Activated CD4-positive, CD25-positive, alpha-beta regulatory T cell treated with anti-CD3 and anti-CD28 coated beads, Interleukin-2, amount 50 U/mL, for 16 hours (primary cell): ENCODE data around the gene DISP3.

Source experiments
- DNase-seq: peaks from one replicate; pipeline ENCODE4 v3.0.0-alpha.2; 2020; ENCODE audit warnings: low read depth, low spot score

DISP3 gene

DNA sequence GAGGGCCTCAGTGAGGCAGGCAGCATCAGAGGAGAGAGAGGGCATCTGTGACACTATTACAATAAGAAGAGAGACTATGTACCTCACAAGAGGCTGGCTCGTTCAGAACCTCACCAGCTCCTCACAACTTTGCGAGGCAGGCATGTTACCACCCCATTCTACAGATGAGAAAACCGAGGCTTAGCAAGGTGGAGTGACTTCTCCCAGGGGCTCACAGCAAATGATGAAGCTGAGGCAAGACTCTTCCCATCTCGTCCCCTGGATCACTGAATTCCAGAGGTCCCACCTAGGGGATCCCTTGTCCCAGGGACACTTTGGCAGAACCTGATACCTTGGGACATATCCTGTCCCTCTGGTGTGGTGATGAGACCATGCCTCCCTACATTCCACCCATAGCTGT, 64.4 kb downstream of the DISP3 start:
- no peak for DNase-seq

GRCh38 chr1:11543796-11544195, 64.8 kb downstream of the DISP3 start:
- no peak for DNase-seq

DNA sequence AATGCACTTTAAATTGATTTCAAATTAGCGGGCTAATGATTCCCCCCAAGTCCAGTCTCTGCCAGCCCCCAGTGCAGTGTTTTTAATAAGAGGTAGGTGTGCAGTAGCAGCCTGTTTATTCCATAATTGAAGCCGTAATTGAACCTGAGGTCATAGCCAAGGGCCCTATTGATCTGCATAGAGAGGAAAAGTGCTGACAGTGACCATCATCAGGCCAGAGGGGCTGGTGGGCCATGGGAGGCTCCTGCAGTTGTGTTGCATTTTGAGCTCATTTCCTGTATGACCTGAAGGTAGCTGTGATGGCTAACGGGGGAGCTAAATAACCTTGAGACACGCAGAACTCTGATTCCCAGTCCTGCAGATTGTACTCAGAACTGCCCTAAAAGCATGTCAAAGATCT, 67.5 kb downstream of the DISP3 start:
- no peak for DNase-seq

DNA sequence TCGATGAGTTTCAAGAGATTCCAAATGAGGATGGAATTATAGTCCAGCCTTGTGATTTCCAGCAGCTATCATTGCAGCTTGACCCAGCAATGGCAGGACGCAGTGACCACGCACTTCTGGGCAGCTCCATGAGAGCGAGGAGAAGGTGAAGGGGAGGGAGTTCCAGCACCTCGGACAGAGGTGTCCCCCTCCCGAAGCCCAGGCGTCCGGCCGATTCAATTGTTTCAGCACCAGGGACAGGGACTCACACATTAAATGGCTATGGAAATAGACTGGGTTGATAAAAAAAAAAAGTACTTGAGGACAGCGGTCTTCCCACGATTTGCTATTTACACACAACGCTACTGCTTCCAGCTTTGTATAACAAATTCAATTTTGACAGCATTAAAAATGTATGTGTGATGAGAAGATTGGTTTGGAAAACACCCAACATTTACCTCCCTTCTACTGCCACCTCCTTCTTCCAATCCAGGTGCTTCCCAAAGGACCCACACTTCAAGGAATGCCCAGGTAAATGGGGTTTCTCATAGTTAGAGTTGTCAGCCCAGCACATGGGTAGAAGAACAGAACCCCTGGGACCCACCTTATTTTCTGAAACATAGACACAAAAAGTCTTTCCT, 71.8 kb downstream of the DISP3 start:
- DNase-seq, result no peak

DNA sequence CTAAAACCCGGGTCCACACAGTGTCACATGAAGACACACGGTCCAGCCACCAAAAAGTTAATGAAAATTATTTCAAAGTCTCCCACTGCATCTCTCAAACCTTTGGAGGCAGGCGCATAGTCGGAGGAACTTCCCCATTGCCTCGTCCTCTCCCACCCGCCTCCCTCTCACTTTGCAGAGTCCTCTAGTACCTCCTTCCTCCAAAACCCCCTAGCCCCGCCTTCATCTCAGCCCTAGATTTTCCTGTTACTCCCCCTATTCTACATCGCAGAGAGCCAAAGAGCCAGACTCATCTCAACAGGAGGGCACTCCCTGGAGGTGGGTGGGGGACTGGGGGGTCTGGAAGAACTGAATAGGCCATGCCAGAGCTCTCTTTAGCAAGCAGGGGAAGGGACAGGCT, 79.3 kb downstream of the DISP3 start:
- no peak for DNase-seq

DNA sequence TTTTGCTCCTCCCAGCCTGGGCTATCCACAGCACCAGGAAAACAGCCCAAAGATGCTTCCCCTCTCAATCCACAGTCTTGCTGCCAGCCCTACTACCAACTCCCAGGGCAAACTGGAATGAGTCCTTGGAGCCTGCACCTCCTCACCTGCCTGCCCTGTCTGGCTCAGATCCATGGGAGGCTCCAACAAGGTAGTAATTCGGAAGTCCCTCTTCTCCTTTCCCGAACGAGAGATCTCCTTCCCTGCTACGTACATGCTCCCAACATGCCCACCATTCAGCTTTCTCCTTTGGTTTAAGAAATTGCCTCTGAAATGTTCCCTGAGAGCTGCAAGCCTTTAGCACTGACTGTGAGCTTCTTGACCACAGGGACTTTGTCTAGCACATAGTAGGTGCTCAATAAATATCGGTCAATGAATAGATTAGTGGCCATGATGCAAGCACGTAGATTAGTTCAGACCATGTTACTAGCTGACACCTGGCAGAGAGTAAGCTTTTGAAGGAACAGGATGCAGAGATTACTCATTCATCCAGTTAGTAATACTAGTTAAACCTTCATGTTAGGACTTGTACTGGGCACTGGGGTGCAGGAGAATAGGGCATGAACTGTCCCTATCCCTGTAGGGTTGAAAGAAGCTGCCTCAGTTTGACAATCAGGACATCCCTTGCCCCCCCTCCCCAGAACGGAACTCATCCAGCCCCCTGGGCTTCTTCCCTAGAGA, 80.1 kb downstream of the DISP3 start:
- DNase-seq, result no peak

DNA sequence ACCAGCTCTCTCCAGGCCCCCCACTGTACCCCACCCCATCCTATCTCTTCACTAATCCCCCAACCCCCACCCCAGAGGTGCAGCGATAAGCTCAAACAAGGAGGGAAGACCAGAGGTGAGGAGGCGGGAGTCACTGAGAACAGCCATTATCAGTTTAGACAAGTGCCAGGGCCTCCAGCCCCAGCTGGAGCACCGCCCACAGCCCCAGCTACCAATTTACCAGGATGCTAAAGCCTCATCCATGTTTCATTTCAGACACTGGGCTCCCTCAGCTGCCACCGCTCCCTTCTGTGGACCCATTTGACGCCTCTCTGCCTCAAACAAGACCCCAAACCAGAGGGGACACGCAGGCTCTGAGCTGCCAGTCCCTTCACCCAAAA, 80.6 kb downstream of the DISP3 start:
- DNase-seq, result no peak

- no peak for DNase-seq
Measured at GRCh38 chr1:11560061-11560460, 81.1 kb downstream of the DISP3 start.

- DNase-seq, result no peak
Measured at GRCh38 chr1:11561740-11562139, 82.8 kb downstream of the DISP3 start.

- no peak for DNase-seq
Measured at GRCh38 chr1:11562664-11563063, 83.7 kb downstream of the DISP3 start.

DNA sequence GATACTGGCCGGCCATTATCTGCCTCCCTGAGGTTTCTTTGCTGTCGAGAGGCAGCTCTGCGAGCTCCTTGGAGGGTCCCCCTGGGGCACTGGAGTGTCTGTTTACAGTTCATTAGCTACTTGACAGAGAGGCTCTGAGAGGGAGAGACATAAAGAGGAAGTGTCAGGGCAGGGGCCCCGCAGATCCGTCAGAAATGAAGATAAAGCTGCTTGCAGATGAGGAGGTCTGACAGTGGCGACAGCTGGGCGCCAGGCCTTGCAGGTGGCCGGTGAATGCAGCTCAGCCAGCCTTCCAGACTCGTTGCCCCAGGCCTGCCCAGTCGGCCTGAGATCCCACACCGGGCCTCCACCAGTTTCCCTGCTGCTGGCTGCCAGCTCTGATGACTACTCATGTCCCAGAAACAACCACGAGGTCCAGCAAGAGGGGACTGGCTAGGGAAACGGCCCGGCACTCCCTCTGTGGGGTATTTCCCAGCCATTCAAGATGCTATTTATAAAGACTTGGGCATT, 84.7 kb downstream of the DISP3 start:
- no peak for DNase-seq

- DNase-seq, result no peak
Measured at GRCh38 chr1:11564237-11564636, 85.3 kb downstream of the DISP3 start.

DNA sequence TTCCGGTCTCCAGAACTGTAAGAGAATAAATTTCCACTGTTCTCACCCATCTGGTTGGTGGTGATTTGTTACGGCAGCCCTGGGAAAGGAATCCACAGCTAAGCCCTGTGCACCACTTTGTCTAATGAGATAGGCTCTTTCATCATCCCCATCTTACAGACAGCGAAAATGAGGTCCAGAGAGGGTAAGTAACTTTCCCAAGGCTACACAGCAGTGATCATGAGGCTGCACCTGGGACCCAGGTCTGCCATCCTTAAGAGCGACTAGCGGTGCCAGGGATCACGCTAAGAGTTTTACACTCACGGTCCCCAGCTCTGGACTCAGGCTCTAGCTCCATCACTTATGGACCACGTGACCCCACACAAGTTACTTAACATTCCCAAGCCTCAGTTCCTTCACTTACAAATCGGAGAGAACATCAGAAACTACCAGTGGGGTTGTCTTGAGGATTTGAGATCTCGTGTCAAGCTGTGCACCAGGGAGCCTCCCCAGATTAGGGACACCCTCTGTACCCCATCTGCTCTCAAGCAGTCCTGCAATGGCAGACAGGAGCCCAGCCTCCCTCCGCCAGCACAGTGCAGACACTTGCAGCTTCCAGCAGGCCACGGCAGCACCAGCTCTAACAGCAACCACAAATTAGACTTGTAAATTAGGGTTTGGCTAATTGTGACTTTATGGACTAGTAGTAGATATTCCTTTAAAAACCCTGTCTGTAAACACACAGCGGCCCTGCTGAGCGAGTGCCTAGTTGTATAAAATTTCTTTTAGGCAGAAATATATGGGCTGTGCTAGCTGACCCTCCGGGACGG, 87.3 kb downstream of the DISP3 start:
- DNase-seq, result no peak

DNA sequence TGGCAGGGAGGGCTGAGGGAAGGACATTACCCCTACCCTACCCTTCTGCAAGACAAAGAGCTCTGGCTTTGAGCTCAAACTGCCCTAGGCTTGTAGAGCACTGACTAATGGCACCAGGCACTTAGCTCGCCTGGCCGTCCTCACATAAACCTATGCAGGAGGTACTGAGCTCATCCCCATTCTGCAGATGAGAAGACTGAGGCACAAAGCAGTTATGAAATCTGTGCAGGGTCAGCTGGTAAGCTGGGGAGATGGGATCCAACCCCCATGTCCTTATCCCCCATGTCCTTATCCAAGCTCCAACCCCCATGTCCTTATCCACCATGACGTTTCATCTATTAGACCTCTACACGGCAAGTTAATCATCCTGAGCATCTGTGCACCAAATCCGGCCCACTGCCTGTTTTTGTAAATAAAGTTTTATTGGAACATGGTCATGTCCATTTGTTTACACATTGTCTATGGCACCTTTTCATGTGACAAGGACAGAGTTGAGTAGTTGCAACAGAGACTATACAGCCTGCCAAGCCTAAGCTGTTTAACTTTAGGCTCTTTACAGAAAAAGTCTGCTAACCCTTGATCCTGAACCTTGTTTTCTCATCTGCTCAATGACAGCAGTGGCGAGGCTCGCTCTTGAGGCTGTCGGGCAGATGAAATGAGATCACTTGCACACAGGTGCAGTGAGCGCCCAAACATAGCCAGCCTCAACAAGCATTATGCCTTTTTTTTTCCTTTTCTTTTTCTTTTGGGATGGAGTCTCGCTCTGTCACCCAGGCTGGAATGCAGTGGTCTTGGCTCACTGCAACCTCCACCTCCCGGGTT, 88.5 kb downstream of the DISP3 start:
- DNase-seq, result no peak

GRCh38 chr1:11568687-11569086, 89.7 kb downstream of the DISP3 start:
- no peak for DNase-seq

DNA sequence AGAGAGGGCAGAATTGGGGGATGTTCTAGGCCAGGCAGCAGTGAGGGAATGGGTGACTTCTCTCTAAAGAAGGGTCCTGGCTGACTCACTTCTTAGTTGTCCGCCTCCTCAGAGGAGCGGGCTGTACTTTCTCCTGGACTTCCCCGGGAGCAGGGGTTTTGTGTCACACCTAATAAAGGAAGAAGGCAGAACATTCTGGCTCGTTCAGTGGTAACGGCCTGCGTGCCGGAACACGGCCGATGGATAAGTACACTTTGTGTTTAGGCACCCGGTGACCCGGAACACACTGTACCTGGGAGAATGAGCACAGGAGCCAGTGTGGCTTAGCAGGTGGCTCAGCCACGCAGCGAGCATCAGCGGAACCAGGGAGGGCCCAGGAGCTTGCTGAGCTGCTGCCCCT, 90.6 kb downstream of the DISP3 start:
- DNase-seq, result no peak

GRCh38 chr1:11569954-11570353, 91.0 kb downstream of the DISP3 start:
- no peak for DNase-seq

DNA sequence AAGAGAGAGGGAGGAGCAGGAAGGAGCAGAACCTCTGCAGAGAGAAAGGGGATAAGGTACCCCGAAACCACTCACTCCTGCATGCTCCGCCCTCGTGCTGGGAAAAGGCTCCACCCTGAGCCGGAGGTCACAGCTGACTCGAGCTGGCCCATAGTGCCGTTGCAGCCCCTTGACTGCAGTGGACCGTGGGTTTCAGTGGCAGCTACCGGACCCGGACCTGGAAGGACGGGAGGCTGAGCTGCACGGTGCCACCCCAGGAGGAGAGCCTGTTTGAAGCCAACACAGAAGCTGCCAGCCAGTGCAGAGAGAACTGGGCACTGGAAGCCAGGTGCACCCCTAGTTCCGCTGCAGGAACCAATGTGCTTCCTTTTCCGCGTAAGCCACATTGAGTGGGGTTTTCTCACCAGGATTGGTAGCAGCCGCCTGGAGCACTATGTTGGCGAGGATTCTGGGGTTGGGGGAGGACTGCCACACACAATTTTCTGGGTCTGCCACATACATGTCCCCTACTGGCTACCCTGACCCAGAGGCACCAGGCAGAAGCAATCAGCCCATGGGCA, 91.9 kb downstream of the DISP3 start:
- no peak for DNase-seq

DNA sequence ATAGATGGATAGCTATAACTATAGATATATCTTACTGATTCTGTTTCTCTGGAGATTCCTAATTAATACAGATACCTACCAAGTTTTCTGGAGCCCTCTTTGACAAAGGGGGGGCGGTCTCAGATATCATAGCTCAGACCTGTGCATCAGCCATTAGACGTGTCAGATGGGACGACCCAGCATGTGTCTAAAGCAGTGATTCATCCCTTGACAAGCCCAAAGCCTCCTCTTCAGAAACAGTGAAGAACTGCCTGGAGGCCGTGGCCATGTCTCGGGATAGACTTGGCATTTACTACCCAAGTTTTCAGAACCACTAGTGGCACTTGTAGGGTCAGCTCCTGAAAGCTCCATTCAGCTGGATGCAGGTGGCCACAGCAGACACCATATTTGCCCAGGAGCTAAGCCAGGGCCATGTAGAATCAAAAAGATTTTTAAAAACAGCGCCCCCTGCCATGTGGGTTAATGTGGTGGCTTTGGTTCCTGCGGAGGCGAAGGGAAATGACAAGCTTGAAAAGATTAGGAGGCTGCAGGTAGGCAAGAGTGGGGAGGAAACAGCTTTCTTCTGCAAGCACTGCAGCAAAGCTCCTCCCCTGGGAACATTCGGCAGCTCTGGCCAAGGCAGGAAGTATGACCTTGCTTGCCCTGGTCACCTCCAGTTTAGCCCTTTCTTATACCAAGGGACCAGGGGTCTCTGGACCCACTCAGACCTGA, 93.1 kb downstream of the DISP3 start:
- no peak for DNase-seq

GRCh38 chr1:11573116-11573692, 94.2 kb downstream of the DISP3 start:
- DNase-seq, result no peak
